MM.1S (cell line): ENCODE measurements around the gene OR8B8.

Source experiments
- DNase-seq: peaks from one replicate; pipeline ENCODE4 v3.0.0-alpha.2; 2015
- H2AFZ ChIP-seq: fragments of 300-600 bp; sonication (generic); 2 replicates; pipeline ENCODE4 v1.6.0; 2016; ENCODE audit warnings: antibody characterized with exemption, low read length
- H3F3A ChIP-seq: fragments of 300-600 bp; sonication (generic); 2 replicates; pipeline ENCODE4 v1.6.1; 2016; ENCODE audit warnings: mild to moderate bottlenecking, antibody characterized with exemption, low read length, moderate library complexity, mixed read lengths; ENCODE audit not compliant: insufficient read depth
- H3K27ac ChIP-seq: fragments of 300-600 bp; sonication (generic); 2 replicates; pipeline ENCODE4 v1.5.1; 2016; ENCODE audit warnings: mild to moderate bottlenecking, low read length
- H3K27me3 ChIP-seq: fragments of 300-600 bp; sonication (generic); replicated peaks from 2 replicates; pipeline ENCODE4 v1.6.0; 2016; ENCODE audit warnings: low read length; ENCODE audit not compliant: insufficient read depth
- H3K36me3 ChIP-seq: fragments of 300-600 bp; sonication (generic); replicated peaks from 2 replicates; pipeline ENCODE4 v1.6.1; 2016; ENCODE audit warnings: mild to moderate bottlenecking, low read length, mixed read lengths; ENCODE audit not compliant: insufficient read depth
- H3K4me1 ChIP-seq: fragments of 300-600 bp; sonication (generic); 2 replicates; pipeline ENCODE4 v1.6.1; 2016; ENCODE audit warnings: low read length, mixed read lengths
- H3K4me2 ChIP-seq: fragments of 300-600 bp; sonication (generic); 2 replicates; pipeline ENCODE4 v1.6.0; 2016; ENCODE audit warnings: low read depth, low read length
- H3K4me3 ChIP-seq: fragments of 300-600 bp; sonication (generic); 2 replicates; pipeline ENCODE4 v1.5.1; 2016; ENCODE audit warnings: low read length, mixed read lengths
- H3K79me2 ChIP-seq: fragments of 300-600 bp; sonication (generic); 2 replicates; pipeline ENCODE4 v1.6.1; 2016; ENCODE audit warnings: mixed run types, low read length, mixed read lengths
- H3K9ac ChIP-seq: fragments of 300-600 bp; sonication (generic); 2 replicates; pipeline ENCODE4 v1.6.1; 2016; ENCODE audit warnings: low read length, mixed read lengths
- H3K9me2 ChIP-seq: fragments of 300-600 bp; sonication (generic); replicated peaks from 2 replicates; pipeline ENCODE4 v1.6.1; 2016; ENCODE audit warnings: mild to moderate bottlenecking, low read length, mixed read lengths; ENCODE audit not compliant: insufficient read depth
- H3K9me3 ChIP-seq: fragments of 300-600 bp; sonication (generic); replicated peaks from 2 replicates; pipeline ENCODE4 v1.6.1; 2016; ENCODE audit warnings: mild to moderate bottlenecking, low read length, mixed read lengths; ENCODE audit not compliant: insufficient read depth
- H4K20me1 ChIP-seq: fragments of 300-600 bp; sonication (generic); 2 replicates; pipeline ENCODE4 v1.6.1; 2016; ENCODE audit warnings: mild to moderate bottlenecking, low read length, moderate library complexity, mixed read lengths; ENCODE audit not compliant: insufficient read depth
- CTCF ChIP-seq: fragments of 300-600 bp; sonication (generic); IDR thresholded peaks from 2 replicates; pipeline ENCODE4 v1.5.1; 2016; ENCODE audit warnings: antibody characterized with exemption, low read length, mixed read lengths
- EZH2 ChIP-seq: fragments of 300-600 bp; sonication (generic); optimal IDR thresholded peaks from 2 replicates; pipeline ENCODE3; 2017; ENCODE audit warnings: low read depth, mild to moderate bottlenecking, antibody characterized with exemption, low read length, mixed read lengths
- EZH2phosphoT487 ChIP-seq: fragments of 300-600 bp; sonication (generic); IDR thresholded peaks from 2 replicates; pipeline ENCODE4 v1.6.1; 2018; ENCODE audit warnings: antibody characterized with exemption, low read length

OR8B8 gene

GRCh38 chr11:124424384-124424921 lies 21.0 kb downstream of the OR8B8 start, which contains the start of gene OR8B4:
Gene OR8B4 (minus strand): TSS chr11:124424871. CDS start chr11:124424871, 0 bp downstream.
- Histone ChIP-seq H3F3A (no peaks in the 10 kb centered on the region), H3K4me3 (no peak within 1 kb of the TSS), H2AFZ (no peak within 1 kb of the TSS)

DNA sequence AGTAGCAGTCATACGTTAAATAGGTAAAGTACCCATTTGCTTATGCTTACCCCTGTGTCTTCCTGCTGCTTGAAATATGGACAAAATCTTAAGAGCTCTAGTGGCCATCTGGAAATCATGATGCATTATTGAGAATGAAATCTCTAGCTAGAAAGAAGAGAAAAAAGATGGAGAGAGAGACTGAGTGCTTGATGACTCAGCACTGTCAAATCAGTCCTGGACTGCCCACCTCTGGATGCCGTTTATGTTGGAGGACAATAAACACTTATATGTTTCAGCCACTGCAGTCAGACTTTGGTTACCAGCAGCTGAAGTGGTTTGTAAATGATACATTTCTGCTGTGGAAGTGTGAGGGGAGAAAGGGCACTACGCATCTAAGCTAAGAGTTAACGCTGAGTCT lies 24.5 kb downstream of the OR8B8 start:
- Histone ChIP-seq H3K9me3 (no peaks in the 10 kb centered on the region), H2AFZ (no peak overlapping the region), H4K20me1 (no peaks in the 10 kb centered on the region), H3K4me2 (no peak overlapping the region), H3K27me3 (no peaks in the 10 kb centered on the region), H3K9ac (no peak overlapping the region), H3K9me2 (no peaks in the 10 kb centered on the region), H3F3A (no peaks in the 10 kb centered on the region), H3K27ac (no peak overlapping the region), H3K4me1 (no peaks in the 10 kb centered on the region), H3K4me3 (no peak overlapping the region), H3K79me2 (no peaks in the 10 kb centered on the region), H3K36me3 (no peaks in the 10 kb centered on the region)
- TF ChIP-seq EZH2 (no peak), CTCF (no peak), EZH2phosphoT487 (no peak)
- DNase-seq, result no peak

More at GRCh38 chr11:124424384-124424921, 21.0 kb downstream of the OR8B8 start, which contains the start of gene OR8B4:
- no peak within 1 kb of the TSS for H3K9ac ChIP-seq
- no peak for DNase-seq
- no peaks in the 10 kb centered on the region for H4K20me1 ChIP-seq
- no peaks in the 10 kb centered on the region for H3K79me2 ChIP-seq
- H3K36me3 ChIP-seq, result no peaks in the 10 kb centered on the region
- no peak within 1 kb of the TSS for H3K4me2 ChIP-seq
- no peaks in the 10 kb centered on the region for H3K4me1 ChIP-seq
- TF ChIP-seq EZH2, result no peak
- TF ChIP-seq EZH2phosphoT487, result no peak
- no peak for TF ChIP-seq CTCF
- no peaks in the 10 kb centered on the region for H3K9me3 ChIP-seq
- H3K27ac ChIP-seq, result no peak within 1 kb of the TSS
- H3K9me2 ChIP-seq, result no peaks in the 10 kb centered on the region
- H3K27me3 ChIP-seq, result no peaks in the 10 kb centered on the region

- no peaks in the 10 kb centered on the region for H3K4me1 ChIP-seq
- peak; percentile 55 for DNase-seq
- H4K20me1 ChIP-seq, result no peaks in the 10 kb centered on the region
- no peak overlapping the region for H2AFZ ChIP-seq
- H3F3A ChIP-seq, result no peaks in the 10 kb centered on the region
- no peaks in the 10 kb centered on the region for H3K9me2 ChIP-seq
- H3K4me2 ChIP-seq, result peak overlapping the region; percentile 7; the same call in 1 of the 2 replicates
- H3K9me3 ChIP-seq, result no peaks in the 10 kb centered on the region
- no peaks in the 10 kb centered on the region for H3K36me3 ChIP-seq
- no peaks in the 10 kb centered on the region for H3K79me2 ChIP-seq
- TF ChIP-seq EZH2 (no peak), CTCF (peak; percentile 56), EZH2phosphoT487 (no peak)
- H3K4me3 ChIP-seq, result no peak overlapping the region
- H3K27ac ChIP-seq, result no peak overlapping the region
- no peaks in the 10 kb centered on the region for H3K27me3 ChIP-seq
- H3K9ac ChIP-seq, result no peak overlapping the region
These were observed 30.1 kb downstream of the OR8B8 start for GRCh38 chr11:124415356-124415923.
